HEK293 (cell line): ENCODE results near the gene DDIT4.
A peak's percentile ranks its signal among the peaks of the same experiment; 100 is the strongest.

Source experiments
- CTCF ChIP-seq: fragments of 450-650 bp; formaldehyde crosslinking; IDR thresholded peaks from 2 replicates; pipeline ENCODE4 v1.5.1; 2016; ENCODE audit warnings: missing biosample characterization, missing genetic modification characterization
- GLI4 ChIP-seq: fragments of 450-650 bp; formaldehyde crosslinking; IDR thresholded peaks from 2 replicates; pipeline ENCODE4 v1.5.1; 2016; ENCODE audit warnings: missing biosample characterization, missing genetic modification characterization
- KLF16 ChIP-seq: fragments of 450-650 bp; formaldehyde crosslinking; IDR thresholded peaks from 2 replicates; pipeline ENCODE4 v1.5.1; 2017; ENCODE audit warnings: missing biosample characterization, missing genetic modification characterization
- PATZ1 ChIP-seq: fragments of 450-650 bp; formaldehyde crosslinking; IDR thresholded peaks from 2 replicates; pipeline ENCODE4 v1.5.1; 2016; ENCODE audit warnings: missing biosample characterization, missing genetic modification characterization
- PRDM10 ChIP-seq: fragments of 450-650 bp; formaldehyde crosslinking; IDR thresholded peaks from 2 replicates; pipeline ENCODE4 v1.5.1; 2016; ENCODE audit warnings: missing biosample characterization, missing genetic modification characterization
- REPIN1 ChIP-seq: fragments of 450-650 bp; formaldehyde crosslinking; IDR thresholded peaks from 2 replicates; pipeline ENCODE4 v1.5.1; 2017; ENCODE audit warnings: missing biosample characterization, missing genetic modification characterization, low read depth
- SP2 ChIP-seq: fragments of 450-650 bp; formaldehyde crosslinking; IDR thresholded peaks from 2 replicates; pipeline ENCODE4 v1.5.1; 2016; ENCODE audit warnings: missing biosample characterization, missing genetic modification characterization
- ZBTB20 ChIP-seq: fragments of 450-650 bp; formaldehyde crosslinking; IDR thresholded peaks from 2 replicates; pipeline ENCODE4 v1.5.1; 2016; ENCODE audit warnings: missing biosample characterization, missing genetic modification characterization
- ZBTB6 ChIP-seq: fragments of 450-650 bp; formaldehyde crosslinking; IDR thresholded peaks from 2 replicates; pipeline ENCODE4 v1.5.1; 2017; ENCODE audit warnings: missing biosample characterization, missing genetic modification characterization
- ZIC2 ChIP-seq: fragments of 450-650 bp; formaldehyde crosslinking; IDR thresholded peaks from 2 replicates; pipeline ENCODE4 v1.5.1; 2016; ENCODE audit warnings: missing biosample characterization, missing genetic modification characterization
- ZNF24 ChIP-seq: fragments of 450-650 bp; formaldehyde crosslinking; IDR thresholded peaks from 2 replicates; pipeline ENCODE4 v1.5.1; 2016; ENCODE audit warnings: missing biosample characterization, missing genetic modification characterization
- ZNF292 ChIP-seq: fragments of 450-650 bp; formaldehyde crosslinking; IDR thresholded peaks from 2 replicates; pipeline ENCODE4 v1.5.1; 2016; ENCODE audit warnings: low read depth, missing biosample characterization, missing genetic modification characterization, borderline replicate concordance
- ZNF354C ChIP-seq: fragments of 450-650 bp; formaldehyde crosslinking; IDR thresholded peaks from 2 replicates; pipeline ENCODE4 v1.5.1; 2016; ENCODE audit warnings: missing biosample characterization, missing genetic modification characterization, low read depth, borderline replicate concordance
- ZNF404 ChIP-seq: fragments of 450-650 bp; formaldehyde crosslinking; IDR thresholded peaks from 2 replicates; pipeline ENCODE4 v1.5.1; 2017; ENCODE audit warnings: missing biosample characterization, missing genetic modification characterization
- ZNF416 ChIP-seq: fragments of 450-650 bp; formaldehyde crosslinking; IDR thresholded peaks from 2 replicates; pipeline ENCODE4 v1.5.1; 2016; ENCODE audit warnings: missing biosample characterization, missing genetic modification characterization
- ZNF48 ChIP-seq: fragments of 450-650 bp; formaldehyde crosslinking; IDR thresholded peaks from 2 replicates; pipeline ENCODE4 v1.5.1; 2016; ENCODE audit warnings: missing biosample characterization, missing genetic modification characterization
- ZNF488 ChIP-seq: fragments of 450-650 bp; formaldehyde crosslinking; IDR thresholded peaks from 2 replicates; pipeline ENCODE4 v1.5.1; 2016; ENCODE audit warnings: missing biosample characterization, missing genetic modification characterization
- ZNF514 ChIP-seq: fragments of 450-650 bp; formaldehyde crosslinking; IDR thresholded peaks from 2 replicates; pipeline ENCODE4 v1.5.1; 2016; ENCODE audit warnings: missing biosample characterization, missing genetic modification characterization
- ZNF518A ChIP-seq: fragments of 450-650 bp; formaldehyde crosslinking; conservative IDR thresholded peaks from 2 replicates; pipeline ENCODE4 v1.5.1; 2016; ENCODE audit warnings: low read depth, missing biosample characterization, missing genetic modification characterization
- ZNF529 ChIP-seq: fragments of 450-650 bp; formaldehyde crosslinking; IDR thresholded peaks from 2 replicates; pipeline ENCODE4 v1.5.1; 2017; ENCODE audit warnings: missing genetic modification characterization, missing biosample characterization; ENCODE audit not compliant: insufficient replicate concordance
- ZNF561 ChIP-seq: fragments of 450-650 bp; IDR thresholded peaks from 2 replicates; pipeline ENCODE4 v1.5.1; 2018; ENCODE audit warnings: missing biosample characterization, missing genetic modification characterization, borderline replicate concordance
- ZNF660 ChIP-seq: fragments of 450-650 bp; IDR thresholded peaks from 2 replicates; pipeline ENCODE4 v1.5.1; 2018; ENCODE audit warnings: missing biosample characterization, mild to moderate bottlenecking, missing genetic modification characterization
- ZNF768 ChIP-seq: fragments of 450-650 bp; formaldehyde crosslinking; IDR thresholded peaks from 2 replicates; pipeline ENCODE4 v1.5.1; 2018; ENCODE audit warnings: missing biosample characterization, mild to moderate bottlenecking, missing genetic modification characterization
- ZSCAN16 ChIP-seq: fragments of 450-650 bp; formaldehyde crosslinking; IDR thresholded peaks from 2 replicates; pipeline ENCODE4 v1.5.1; 2016; ENCODE audit warnings: missing biosample characterization, missing genetic modification characterization
- ZSCAN30 ChIP-seq: fragments of 450-650 bp; IDR thresholded peaks from 2 replicates; pipeline ENCODE4 v1.5.1; 2018; ENCODE audit warnings: missing biosample characterization, mild to moderate bottlenecking, missing genetic modification characterization, moderate library complexity

Gene DDIT4

GRCh38 chr10:72248468-72249151, 25.1 kb upstream of the DDIT4 start (continued):
- TF ChIP-seq PATZ1 (tag by site-specific recombination), result peak; percentile 39; the same call in 1 of the 2 replicates
- no peak; the same call in 1 of the 2 replicates for TF ChIP-seq SP2 (tag by site-specific recombination)
- TF ChIP-seq ZNF561 (tag by site-specific recombination), result no peak
- peak; percentile 57 for TF ChIP-seq PRDM10 (tag by site-specific recombination)
- no peak for TF ChIP-seq ZBTB20 (tag by site-specific recombination)
- no peak for TF ChIP-seq ZNF529 (tag by site-specific recombination)
- TF ChIP-seq ZNF514 (tag by site-specific recombination), result no peak
- no peak for TF ChIP-seq ZNF354C (tag by site-specific recombination)
- TF ChIP-seq ZNF292 (tag by site-specific recombination), result no peak
- TF ChIP-seq CTCF (tag by site-specific recombination), result no peak
- no peak for TF ChIP-seq ZSCAN16 (tag by site-specific recombination)
- TF ChIP-seq ZNF518A (tag by site-specific recombination), result no peak; the same call in 1 of the 2 replicates
- TF ChIP-seq ZNF48 (tag by site-specific recombination), result no peak
- no peak for TF ChIP-seq ZNF404 (tag by site-specific recombination)
- no peak for TF ChIP-seq GLI4
- TF ChIP-seq ZNF768 (tag by site-specific recombination), result no peak
- no peak for TF ChIP-seq ZBTB6 (tag by site-specific recombination)
- no peak for TF ChIP-seq KLF16 (tag by site-specific recombination)
- no peak for TF ChIP-seq ZNF488
- 0 out of 2 replicates have a peak, but pooled peaks have one; percentile 29 for TF ChIP-seq ZNF660 (tag by site-specific recombination)
- no peak for TF ChIP-seq ZIC2
- TF ChIP-seq REPIN1 (tag by site-specific recombination), result no peak
- no peak for TF ChIP-seq ZNF416 (tag by site-specific recombination)
- peak; percentile 56; the same call in 1 of the 2 replicates for TF ChIP-seq ZSCAN30 (tag by site-specific recombination)
- TF ChIP-seq ZNF24 (tag by site-specific recombination), result 0 out of 2 replicates have a peak, but pooled peaks have one; percentile 37
